NCI-H146 (cell line): Measurements from ENCODE around the gene DFFB.
A peak's percentile ranks its signal among the peaks of the same experiment; 100 is the strongest.

ENCODE experiments used
- DNase-seq: peaks from one replicate; lab custom pipeline; 2025; lab: John Stamatoyannopoulos, UW

The DFFB gene

DNA sequence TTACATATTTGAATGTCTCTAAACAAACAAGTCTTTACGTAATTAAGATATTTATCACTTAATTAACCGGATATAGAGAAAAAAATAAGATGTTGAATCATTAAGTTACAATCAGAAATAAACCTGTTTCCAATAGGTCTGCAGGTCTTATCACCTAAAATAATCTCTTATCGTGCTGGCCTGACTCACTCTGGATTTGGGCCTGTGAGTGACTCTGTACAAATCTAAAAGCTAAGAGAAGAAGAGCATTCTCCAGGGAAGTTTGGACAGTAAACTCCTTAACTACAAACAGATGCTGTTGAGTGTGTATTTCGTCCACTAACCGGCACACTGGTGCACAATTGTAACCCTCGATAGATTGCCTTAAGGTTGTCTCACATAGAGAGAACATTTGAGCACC is 25.6 kb upstream of the DFFB start:
- DNase-seq, result no peak

DNA sequence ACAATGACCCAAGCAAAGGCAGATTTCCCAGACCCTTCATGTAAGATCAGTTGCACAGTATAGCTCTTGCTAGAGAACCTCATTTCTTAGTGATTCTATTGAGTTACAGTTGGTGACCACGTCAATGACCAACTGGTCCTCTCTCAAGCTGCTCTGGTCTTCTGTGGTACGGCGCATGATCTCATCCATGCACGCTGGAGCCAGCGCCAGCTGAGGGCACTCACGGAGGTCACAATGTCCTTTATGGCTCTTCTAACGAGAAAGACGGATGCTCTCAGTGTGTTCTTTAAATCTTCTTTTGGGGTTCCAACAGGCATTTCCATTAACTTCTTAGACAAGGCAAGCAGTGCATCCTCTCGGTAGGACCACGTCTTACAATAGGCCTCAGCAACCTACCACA is 22.6 kb upstream of the DFFB start:
- no peak for DNase-seq

DNA sequence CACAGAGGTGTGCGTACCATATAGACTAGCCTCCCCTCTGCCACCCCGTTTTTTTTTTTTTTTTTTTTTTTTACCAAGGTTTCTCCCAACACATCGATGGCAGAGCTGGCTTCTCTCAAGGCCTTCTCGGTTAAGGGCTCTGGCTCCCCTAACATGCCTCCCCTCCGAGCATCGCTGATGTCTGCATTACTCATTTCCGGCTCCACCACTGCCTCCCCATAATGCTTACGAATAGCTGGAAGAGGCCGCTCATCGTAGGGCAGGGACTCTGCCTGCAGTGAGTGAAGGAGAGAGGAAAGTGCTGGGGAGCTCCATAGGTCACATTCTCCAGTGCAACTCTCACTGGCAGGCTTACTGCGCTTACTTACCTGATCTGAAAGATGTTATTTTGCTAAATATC is 20.9 kb upstream of the DFFB start:
- no peak for DNase-seq

DNA sequence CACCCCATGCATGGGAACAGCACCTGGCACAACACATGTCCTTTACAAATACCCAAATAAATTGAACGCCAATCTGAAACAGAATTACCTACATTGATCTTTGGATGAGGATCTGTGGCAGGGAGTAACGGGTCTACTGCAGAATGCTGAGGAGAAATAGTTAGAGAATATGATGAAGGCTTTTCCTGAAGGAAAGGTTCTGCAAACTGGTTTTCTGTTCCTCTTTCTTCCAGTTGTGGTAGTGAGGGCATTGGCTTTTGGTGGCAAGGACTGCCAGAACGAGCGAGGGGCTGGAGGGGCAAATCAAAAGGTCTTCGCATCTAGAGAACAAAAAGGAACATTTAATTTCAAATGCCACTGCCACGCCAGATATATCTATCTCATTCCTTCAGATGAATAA is 20.1 kb upstream of the DFFB start:
- DNase-seq, result no peak

DNA sequence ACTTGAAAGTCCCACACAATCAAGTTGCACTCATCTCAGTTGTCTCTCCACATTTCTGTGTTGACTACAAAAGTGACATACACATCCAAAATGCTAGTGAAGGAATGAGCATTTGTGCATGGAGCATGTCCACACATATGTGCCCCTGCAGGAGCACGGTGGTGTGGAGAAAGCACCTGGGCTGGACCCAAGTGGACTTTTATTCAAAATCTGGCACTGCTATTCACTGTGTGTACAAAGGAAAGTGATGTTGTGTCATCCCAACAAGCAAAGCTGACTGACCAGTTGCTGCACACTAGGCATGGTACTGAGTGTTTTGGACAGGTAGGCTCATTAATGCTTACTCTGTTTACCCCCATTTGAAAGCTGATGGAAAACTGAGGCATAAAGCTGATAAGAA is 19.6 kb upstream of the DFFB start:
- DNase-seq, result no peak

DNA sequence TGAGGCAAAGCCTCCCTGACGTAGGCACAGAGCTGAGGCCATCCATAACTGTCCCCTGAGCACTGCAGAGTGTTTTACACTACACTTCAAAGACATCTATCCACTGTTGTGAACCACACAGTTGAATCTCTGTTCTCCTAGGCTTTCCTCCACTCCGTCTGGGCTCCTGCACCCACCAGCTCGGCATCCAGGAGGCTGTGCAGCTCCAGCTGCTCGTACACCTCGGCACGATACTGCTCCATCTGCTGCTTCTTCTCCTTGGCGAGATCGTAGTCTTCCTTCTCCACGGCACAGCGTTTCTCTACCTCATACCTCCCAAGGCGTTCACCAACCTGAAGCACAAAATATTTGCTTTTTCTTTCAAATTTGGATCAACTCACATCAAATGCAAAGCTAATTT is 18.5 kb upstream of the DFFB start:
- no peak for DNase-seq

DNA sequence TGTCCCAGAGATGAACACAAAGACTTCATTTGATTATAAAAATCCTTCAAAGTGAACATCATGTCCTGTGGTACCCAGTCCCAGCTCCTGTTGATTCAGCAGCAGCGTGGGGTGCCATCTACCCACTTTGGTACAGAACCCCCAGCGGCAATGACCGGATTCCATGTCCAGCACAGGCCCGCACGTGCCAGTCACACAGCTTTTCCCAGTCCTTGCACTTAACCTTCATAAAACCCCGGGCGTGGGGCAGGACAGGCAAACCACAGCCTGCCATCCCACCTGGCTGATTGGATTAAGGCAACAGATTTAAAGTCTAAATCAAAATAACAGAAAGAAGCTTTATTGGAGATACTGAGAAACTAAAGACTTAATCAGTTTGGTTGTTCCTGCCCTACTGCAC is 15.8 kb upstream of the DFFB start:
- no peak for DNase-seq

DNA sequence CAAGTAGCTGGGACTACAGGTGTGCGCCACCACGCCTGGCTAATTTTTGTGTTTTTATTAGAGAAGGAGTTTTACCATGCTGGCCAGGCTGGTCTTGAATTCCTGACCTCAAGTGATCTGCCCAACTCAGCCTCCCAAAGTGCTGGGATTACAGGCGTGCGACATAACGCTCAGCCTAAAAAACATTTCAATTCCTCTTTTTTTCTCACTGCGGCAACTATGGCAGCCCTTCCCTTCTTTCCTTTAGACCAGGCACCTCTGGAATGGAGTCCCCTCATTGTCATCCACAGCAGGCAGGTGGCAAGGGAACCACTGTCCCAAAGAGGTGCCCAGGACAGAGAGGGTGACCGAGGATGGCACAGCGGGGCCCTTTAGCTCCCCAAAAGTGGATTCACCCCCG is 14.4 kb upstream of the DFFB start:
- no peak for DNase-seq

DNA sequence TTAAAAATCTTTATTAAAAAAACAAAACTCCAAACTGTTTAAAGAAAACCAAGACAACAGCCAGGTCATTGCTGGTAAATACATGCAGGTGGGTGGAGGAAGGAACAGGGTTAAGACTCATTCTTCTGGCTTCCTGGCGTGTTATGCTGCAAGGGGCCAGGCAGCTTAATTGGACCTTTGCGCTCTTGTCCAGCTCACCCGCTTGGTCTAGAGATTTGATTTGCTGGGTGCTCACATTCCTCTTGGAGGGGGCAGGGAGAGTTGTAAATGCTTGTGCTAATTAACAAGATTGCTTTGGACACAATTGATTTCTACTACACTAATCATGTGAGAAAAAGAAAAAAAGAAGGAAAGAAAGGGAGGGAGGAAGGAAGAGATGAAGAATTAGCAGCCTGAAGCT is 10.7 kb upstream of the DFFB start:
- no peak for DNase-seq

DNA sequence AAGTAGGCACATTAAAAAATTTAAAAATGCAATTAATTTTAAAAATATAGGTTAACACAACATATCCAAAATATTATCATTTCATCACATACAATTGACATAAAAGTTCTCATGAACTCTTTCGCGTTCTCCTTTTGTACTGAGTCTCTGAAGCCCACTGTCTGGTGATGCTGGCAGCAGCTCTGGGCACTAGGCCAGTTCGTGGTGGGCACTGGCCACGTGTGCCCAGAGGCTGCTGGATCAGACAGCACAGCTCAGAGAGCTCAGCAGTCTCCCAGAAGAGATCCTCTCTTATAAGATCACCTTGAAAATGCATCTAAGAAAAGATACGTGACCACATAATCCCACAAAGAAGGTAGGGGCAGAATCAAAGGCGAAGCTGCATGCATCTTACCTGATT is 10.2 kb upstream of the DFFB start:
- DNase-seq, result no peak

DNA sequence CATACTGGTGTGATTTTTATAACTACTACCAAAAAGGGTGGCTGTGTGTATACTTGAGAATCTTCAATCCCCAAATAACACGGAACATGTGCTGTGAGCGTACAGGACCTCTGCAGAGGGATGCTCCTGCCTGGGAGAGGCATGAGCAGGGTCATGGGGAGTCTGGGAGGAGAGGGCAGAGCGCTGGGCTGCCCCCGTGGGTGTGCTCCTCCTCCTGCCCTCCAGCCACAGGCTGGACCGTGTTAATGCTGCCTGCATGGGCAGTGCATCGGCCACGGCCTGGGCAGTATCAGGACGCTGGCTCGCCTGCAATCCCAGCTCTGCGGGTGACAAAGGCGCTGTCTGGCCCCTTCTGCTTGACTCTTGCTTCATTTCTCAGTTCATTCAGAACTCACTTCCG is 6.4 kb upstream of the DFFB start:
- DNase-seq, result no peak

DNA sequence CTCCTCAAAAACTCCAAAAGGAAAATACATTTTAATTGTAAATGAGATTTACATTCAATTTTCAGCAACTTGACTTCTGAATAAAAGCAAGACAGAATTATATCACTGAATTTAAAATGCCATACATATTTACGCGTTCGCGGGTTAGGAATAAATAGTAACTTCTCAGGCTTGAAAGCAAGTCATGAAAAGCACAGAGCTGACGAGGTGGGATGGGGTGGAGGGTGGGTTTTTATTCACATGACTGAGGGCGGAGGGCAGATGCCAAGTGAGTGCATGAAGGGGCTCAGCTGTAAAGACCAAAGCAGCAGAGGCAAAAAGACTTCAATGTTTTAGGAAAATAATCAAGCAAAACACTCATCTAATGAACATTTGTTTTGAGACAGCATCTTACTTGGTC is 6.0 kb upstream of the DFFB start:
- no peak for DNase-seq

DNA sequence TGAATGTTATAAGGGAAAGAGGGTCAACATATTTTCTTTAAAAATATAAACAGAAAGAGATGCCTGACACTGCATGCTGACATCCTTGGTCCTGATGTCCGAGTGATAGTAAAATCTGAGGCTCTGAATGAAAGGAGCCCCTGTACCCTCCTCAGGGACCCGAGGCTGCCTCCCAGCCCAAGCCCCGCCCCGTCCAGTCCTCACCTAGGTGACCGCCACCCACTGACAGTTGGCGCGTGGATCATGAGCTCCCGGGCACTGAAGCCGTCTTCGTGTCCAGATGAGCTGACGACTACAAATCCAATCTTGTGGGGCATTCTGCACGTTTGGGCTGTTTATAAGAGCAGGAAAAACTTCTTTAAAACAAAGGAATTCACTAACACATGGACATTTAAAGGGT is 5.2 kb upstream of the DFFB start:
- no peak for DNase-seq

DNA sequence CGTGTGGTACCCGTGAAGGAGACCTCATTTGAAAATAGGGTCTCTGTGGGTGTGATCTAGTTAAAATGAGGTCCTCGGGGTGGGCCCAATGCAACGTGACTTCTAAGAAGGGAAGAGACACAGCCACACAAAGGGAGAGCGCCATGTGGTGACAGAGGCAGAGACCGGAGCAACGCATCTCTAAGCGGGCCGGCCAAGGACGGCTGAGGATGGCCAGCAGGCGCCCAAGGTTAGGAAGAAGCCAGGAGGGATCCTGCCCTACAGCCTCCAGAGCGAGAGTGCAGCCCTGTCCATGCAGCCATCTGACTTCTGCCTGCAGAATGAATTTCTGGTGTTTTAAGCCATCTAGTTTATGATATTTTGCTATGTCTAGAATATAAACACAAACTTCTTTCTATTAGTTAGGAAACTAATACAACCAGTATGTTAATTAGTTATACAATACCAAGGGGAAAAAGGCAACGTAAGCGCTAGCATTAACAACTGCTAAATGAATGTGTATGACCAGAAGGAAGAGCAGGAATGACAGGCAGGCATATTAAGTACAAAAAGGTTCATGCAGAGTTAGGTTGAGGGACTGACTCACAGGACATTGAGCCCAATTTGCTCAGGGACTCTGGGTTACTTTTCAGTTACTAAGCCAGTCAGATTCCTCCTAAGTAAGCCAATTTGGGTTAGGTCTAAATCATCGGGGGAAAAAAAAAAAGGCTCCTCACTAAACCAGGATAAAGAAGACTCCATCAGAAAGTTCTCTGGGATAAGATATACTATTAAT is 4.4 kb upstream of the DFFB start:
- DNase-seq, result no peak

DNA sequence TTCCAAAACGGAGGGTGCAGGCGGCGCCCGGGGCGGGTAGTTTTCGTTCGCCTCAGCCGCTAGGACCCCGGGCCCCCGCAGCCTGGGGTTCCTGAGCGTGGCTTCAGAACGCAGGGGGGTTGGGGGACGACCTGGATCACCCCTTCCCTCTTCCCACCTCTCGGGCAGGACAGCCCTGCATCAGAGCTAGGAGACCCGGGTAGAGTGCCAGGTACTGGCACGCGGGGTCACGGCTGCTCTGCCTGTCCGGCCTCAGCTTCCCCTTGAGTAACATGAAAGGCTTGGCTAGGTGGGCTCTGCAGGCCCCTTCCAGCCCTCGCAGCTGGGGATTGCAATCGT is 484 bp downstream of the DFFB start:
- no peak for DNase-seq

DNA sequence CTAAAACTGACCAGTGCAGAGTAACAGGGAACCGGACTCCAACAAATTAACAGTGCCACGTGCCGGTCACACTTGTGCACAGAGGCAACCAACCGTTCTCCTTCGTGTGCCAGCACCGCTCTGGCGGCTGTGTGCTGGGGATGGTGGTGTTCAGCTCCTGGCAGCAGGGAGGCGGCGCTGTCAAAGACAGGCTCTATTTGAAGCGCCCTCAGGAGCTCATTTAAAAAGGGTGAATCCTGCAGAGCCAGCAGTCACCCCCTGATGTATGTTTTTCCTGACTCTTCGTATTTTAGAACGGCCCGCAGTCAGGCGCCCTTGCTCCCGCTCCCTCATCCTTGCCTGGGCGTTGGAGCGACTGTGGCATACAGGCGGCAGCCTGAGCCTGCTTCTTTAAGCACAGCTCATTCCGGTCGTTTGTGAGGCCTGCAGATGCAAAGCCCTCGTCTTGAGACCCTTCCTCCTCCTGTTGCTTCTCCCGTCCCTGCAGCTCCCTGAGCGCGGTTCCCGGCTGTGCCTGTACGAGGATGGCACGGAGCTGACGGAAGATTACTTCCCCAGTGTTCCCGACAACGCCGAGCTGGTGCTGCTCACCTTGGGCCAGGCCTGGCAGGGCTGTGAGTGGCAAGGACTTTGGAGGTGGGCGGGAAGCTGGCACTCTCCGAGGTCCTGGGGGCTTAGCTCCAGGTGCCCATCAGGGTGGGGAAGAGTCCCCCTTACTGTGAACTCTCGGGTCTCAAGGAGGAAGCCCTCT is 1.1 kb downstream of the DFFB start:
- peak; percentile 32 for DNase-seq

DNA sequence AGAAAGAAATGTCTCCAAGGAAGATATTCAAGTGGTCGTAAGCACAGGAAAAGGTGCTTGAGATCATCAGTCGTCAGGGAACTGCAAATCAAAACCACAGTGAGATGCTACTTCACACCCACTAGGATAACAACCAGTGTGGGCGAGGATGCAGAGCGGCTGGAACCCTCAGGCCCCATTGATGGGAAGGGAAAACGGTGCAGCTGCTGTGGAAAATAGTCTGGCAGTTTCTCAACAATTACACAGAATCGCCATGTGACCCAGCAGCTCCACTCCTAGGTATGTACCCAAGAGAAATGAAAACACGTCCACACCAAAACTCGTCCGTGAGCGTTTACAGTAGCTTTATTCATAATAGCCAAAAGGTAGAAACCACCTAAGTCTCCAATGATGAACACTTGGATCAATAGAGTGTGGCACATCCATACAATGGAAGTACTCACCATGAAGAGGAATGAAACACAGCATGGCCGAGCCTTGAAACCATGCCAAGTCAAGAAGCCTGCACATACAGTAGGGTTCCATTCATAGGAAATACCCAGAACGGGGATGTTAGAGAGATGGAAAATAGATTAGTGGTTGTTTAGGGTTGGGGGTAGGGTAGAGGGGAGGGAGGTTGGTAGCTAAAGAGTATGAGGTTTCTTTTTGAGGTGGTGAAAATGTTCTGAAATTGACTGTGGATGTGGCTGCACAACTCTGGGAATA is 6.1 kb downstream of the DFFB start:
- no peak for DNase-seq

DNA sequence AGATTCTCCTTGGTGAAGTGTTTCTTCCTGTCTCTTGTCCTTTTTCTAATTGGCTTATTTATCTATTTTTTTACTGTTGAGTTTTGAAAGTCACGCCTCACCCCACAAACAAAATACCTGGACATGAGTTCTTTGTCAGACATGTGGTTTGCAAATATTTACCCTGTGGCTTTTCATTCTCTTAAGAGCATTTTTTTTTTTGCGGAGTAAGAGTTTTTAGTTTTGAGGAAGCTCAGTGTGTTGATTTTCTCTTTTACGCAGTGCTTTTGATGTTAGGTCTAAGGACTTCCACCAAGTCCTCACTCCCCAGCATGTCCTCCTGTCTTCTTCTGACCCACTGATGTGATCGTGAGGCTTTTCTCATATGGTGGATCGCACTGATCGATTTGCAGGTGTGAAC is 7.6 kb downstream of the DFFB start:
- DNase-seq, result no peak

DNA sequence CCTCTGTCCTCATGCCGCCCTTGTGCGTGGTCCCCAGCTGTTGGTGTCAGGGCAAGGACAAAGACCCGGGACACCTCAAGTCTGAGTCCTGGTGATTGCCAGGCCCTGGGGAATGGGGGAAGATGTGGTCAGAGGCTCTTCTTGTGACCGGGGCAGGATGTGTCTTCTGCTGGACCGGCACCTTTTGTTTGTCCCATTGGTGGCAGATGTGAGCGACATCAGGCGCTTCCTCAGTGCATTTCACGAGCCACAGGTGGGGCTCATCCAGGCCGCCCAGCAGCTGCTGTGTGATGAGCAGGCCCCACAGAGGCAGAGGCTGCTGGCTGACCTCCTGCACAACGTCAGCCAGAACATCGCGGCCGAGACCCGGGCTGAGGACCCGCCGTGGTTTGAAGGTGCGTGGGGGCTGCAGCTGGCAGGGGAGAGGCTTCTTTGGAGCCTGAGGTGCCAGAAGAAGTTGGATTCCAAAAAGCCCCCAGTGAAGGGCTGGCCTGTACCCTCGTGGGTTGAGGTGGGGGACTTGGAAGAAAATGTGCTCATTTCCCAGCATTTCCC is 8.4 kb downstream of the DFFB start:
- DNase-seq, result no peak

DNA sequence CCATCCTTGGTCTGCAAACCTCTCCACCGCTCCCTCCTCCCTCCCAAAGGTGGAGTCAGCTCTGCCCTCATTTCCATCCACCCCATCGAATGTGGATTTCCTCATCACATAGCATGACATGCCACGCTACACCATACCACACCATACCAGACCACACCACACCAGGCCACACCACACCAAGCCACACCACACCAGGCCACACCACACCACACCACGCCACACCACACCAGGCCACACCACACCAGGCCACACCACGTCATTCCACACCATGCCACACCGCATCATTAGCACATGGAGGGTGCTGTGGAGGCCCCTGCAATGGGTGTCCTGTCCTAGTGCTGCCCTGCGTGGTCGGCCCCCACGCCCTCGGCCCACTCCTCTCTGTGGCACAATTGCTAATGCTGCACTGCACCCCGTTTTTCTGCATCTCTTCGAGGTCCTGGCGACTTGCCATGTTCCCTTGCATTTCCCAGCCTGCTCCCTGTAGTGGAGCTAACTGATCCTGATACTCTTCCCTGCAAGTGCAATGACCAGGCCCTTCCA is 11.3 kb downstream of the DFFB start:
- no peak for DNase-seq

DNA sequence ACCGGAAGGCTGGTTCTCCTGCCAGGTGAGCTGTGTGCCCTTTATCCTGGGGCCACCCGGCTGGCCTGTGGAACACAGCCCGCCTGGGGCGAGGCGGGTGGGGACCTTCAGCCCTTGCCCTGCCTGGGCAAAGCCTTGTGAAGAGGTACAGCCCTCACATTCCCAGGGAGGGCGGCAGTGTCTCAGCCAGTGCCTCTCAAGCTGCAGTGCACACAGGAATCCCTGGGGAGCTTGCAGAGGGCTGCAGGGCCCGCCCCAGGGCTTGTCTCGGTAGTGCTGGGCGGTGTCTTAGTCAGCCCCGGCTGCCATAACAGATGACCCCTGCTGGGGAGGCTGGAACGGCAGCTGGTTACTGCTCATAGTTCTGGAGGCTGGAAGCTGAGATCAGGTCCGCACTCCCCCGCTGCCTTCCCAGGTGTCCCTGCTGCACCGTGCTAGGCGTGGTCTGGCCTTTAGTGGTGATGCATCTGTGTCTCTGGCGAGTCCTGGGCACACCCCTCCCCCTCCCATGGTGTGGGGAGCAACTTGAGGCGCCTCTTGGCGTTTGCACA is 12.6 kb downstream of the DFFB start:
- DNase-seq, result peak; percentile 82

DNA sequence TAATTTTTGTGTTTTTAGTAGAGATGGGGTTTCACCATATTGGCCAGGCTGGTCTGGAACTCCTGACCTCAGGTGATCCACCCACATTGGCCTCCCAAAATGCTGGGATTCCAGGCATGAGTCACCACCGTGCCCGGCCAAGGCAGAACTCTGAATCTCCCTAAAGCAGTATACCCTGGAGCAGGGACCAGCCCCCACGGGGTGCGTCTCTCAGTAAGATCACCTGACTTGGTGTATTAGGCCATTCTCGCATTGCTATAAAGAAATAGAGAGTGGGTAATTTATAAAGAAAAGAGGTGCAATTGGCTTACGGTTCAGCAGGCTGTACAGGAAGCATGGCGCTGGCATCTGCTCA is 14.2 kb downstream of the DFFB start:
- no peak for DNase-seq

DNA sequence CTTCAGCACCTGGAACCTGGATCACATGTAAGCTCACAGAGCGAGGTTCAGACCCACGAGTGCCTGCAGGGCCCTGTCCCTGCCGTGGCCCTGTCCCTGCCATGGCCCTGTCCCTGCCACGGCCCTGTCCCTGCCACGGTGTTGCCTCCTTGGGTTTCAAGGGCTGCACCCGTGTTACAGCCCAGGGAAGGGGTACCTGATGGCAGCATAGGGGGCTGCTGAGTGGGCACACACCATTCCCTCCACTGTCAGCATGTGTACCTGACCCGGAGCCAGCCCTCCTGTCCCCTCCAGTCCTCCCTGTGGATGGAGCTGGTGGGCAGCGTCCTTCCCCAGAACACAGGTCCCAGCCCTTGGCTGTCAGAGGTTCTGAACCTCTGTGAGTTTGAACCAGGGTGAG is 15.3 kb downstream of the DFFB start:
- DNase-seq, result no peak
